Dermis microvascular lymphatic vessel endothelial cell (primary cell): Measurements from ENCODE around the gene CGB8. TPM values are rescaled to one million over a fixed set of nuclear protein-coding genes. Genes with fewer than 3 reads are reported as not detected.
"Not testable (repeated sequence)": the region's sequence is repeated elsewhere in the genome, so short reads cannot be mapped to it uniquely, and the experiment has no call there.

ENCODE experiments used
- DNase-seq, 2 donors: peaks; one replicate each; pipeline versions ENCODE4 v3.0.0 to v3.0.0-alpha.2; 2010; ENCODE audit warnings: low read depth in 2 of 2
- total RNA-seq: library from RNA; depleted of rRNA; stranded (reverse); fragments of >200 nt; gene quantifications from 2 replicates; pipeline ENCODE4 v1.2.1, GENCODE V29; 2014

CGB8 gene
- total RNA-seq, 1 donor from 2014 or later: not detected

- DNase-seq: no peak
These were observed 16.1 kb upstream of the CGB8 start, which contains the start of gene NTF4 for GRCh38 chr19:49064768-49065611. Gene NTF4, minus strand, starts transcription at chr19:49064818. Its CDS starts 2,821 bp downstream, at chr19:49061997.

GRCh38 chr19:49064029-49064629, 15.2 kb upstream of the CGB8 start:
- DNase-seq: no peak

- no peak for DNase-seq
These were observed 12.5 kb upstream of the CGB8 start for GRCh38 chr19:49061445-49061844.

GRCh38 chr19:49061000-49061399, 12.1 kb upstream of the CGB8 start:
- DNase-seq: no peak

GRCh38 chr19:49059053-49059452, 10.1 kb upstream of the CGB8 start:
- no peak for DNase-seq

- no peak for DNase-seq
These were observed 9.7 kb upstream of the CGB8 start for GRCh38 chr19:49058562-49058961.

GRCh38 chr19:49057636-49058234, 8.8 kb upstream of the CGB8 start, which contains the start of gene CGB7:
Gene CGB7, minus strand, starts transcription at chr19:49057749. Its CDS starts 2,374 bp downstream, at chr19:49055375.
- peak in 1 of 2 donors; percentile 43 for DNase-seq

- DNase-seq: not testable (repeated sequence)
These were observed 8.1 kb upstream of the CGB8 start for GRCh38 chr19:49056902-49057596.

GRCh38 chr19:49056101-49056901, 7.4 kb upstream of the CGB8 start:
- DNase-seq: peak in 1 of 2 donors; percentile 56

GRCh38 chr19:49050376-49051033, 1.6 kb upstream of the CGB8 start:
- not testable (repeated sequence) for DNase-seq

GRCh38 chr19:49049834-49050233, 923 bp upstream of the CGB8 start:
- not testable (repeated sequence) for DNase-seq

- DNase-seq: not testable (repeated sequence)
These were observed 5.4 kb downstream of the CGB8 start, which contains the start of gene CGB5 for GRCh38 chr19:49043548-49043947. Gene CGB5, plus strand, starts transcription at chr19:49043848. Its CDS starts 362 bp downstream, at chr19:49044210.

GRCh38 chr19:49042666-49043065, 6.2 kb downstream of the CGB8 start:
- not testable (repeated sequence) for DNase-seq

GRCh38 chr19:49042177-49042576, 6.7 kb downstream of the CGB8 start:
- DNase-seq: no peak

GRCh38 chr19:49039736-49040135, 9.2 kb downstream of the CGB8 start:
- not testable (repeated sequence) for DNase-seq

GRCh38 chr19:49038557-49039276, 10.2 kb downstream of the CGB8 start:
- not testable (repeated sequence) for DNase-seq

- DNase-seq: not testable (repeated sequence)
These were observed 10.8 kb downstream of the CGB8 start for GRCh38 chr19:49038111-49038510.

- DNase-seq: not testable (repeated sequence)
These were observed 12.1 kb downstream of the CGB8 start, which contains the start of gene CGB1 for GRCh38 chr19:49036815-49037214. Gene CGB1, minus strand, starts transcription at chr19:49036895. Its CDS starts 184 bp downstream, at chr19:49036711.

GRCh38 chr19:49031642-49032301, 17.1 kb downstream of the CGB8 start, which contains the start of gene CGB2:
Gene CGB2, plus strand, starts transcription at chr19:49031890. Its CDS starts 206 bp downstream, at chr19:49032096.
- DNase-seq: peak in 1 of 2 donors; percentile 24
